HEK293 (cell line): ENCODE results near the gene NOLC1.

Experiments used
- CTCF ChIA-PET: fragments of 350-600 bp; formaldehyde crosslinking; extraction: SDS; loops from one replicate; lab custom pipeline; 2021; ENCODE audit warnings: antibody characterized with exemption; lab: Yijun Ruan, JAX
- POLR2A ChIA-PET: fragments of 300-600 bp; formaldehyde crosslinking; extraction: SDS; loops from one replicate; lab custom pipeline; 2020; ENCODE audit warnings: antibody characterized with exemption, inconsistent platforms; lab: Yijun Ruan, JAX
- H3K27ac ChIP-seq: fragments of 200-500 bp; sonication (Bioruptor generic); 2 replicates; pipeline ENCODE4 v1.5.1; 2014; ENCODE audit warnings: low read depth, low read length, control low read depth, inconsistent platforms; ENCODE audit errors: extremely low read depth
- H3K36me3 ChIP-seq, 2 experiments: fragments of 200-500 bp in 1 of 2; sonication (Bioruptor generic) in 1 of 2; 1 replicate in 1 of 2; 2 replicates in 1 of 2; pipeline ENCODE4 v1.5.1; 2014 to 2017; ENCODE audit warnings: inconsistent platforms in 2 of 2, low read length in 2 of 2; ENCODE audit not compliant: control insufficient read depth in 2 of 2, insufficient read depth in 1 of 2
- H3K4me1 ChIP-seq: fragments of 200-500 bp; sonication (Bioruptor generic); 2 replicates; pipeline ENCODE4 v1.5.1; 2014; ENCODE audit warnings: mild to moderate bottlenecking, low read length, inconsistent platforms; ENCODE audit not compliant: control insufficient read depth, insufficient read depth
- H3K4me3 ChIP-seq: 2 replicates; pipeline ENCODE4 v1.5.1; 2011; ENCODE audit warnings: low read depth, mild to moderate bottlenecking, control low read depth, low read length, moderate library complexity
- H3K9me3 ChIP-seq: fragments of 200-500 bp; sonication (Bioruptor generic); 2 replicates; pipeline ENCODE4 v1.5.1; 2014; ENCODE audit warnings: low read depth, low read length, inconsistent platforms; ENCODE audit not compliant: control insufficient read depth, insufficient read depth
- FEZF1 ChIP-seq: fragments of 450-650 bp; formaldehyde crosslinking; IDR thresholded peaks from 2 replicates; pipeline ENCODE4 v1.5.1; 2016; ENCODE audit warnings: missing biosample characterization, missing genetic modification characterization
- GFI1B ChIP-seq: fragments of 450-650 bp; formaldehyde crosslinking; IDR thresholded peaks from 2 replicates; pipeline ENCODE4 v1.5.1; 2016; ENCODE audit warnings: missing biosample characterization, missing genetic modification characterization
- IKZF3 ChIP-seq: fragments of 450-650 bp; IDR thresholded peaks from 2 replicates; pipeline ENCODE4 v1.5.0; 2018; ENCODE audit warnings: missing biosample characterization, mild to moderate bottlenecking, missing genetic modification characterization, moderate library complexity
- KLF1 ChIP-seq: fragments of 450-650 bp; formaldehyde crosslinking; IDR thresholded peaks from 2 replicates; pipeline ENCODE4 v1.5.1; 2016; ENCODE audit warnings: missing biosample characterization, missing genetic modification characterization
- KLF7 ChIP-seq: fragments of 450-650 bp; formaldehyde crosslinking; IDR thresholded peaks from 2 replicates; pipeline ENCODE4 v1.5.1; 2016; ENCODE audit warnings: missing biosample characterization, missing genetic modification characterization, borderline replicate concordance
- REPIN1 ChIP-seq: fragments of 450-650 bp; formaldehyde crosslinking; IDR thresholded peaks from 2 replicates; pipeline ENCODE4 v1.5.1; 2017; ENCODE audit warnings: missing biosample characterization, missing genetic modification characterization, low read depth
- YY2 ChIP-seq: fragments of 450-650 bp; formaldehyde crosslinking; IDR thresholded peaks from 2 replicates; pipeline ENCODE4 v1.5.1; 2016; ENCODE audit warnings: missing biosample characterization, missing genetic modification characterization
- ZNF184 ChIP-seq: fragments of 450-650 bp; IDR thresholded peaks from 2 replicates; pipeline ENCODE4 v1.5.1; 2018; ENCODE audit warnings: missing biosample characterization, mild to moderate bottlenecking, missing genetic modification characterization
- ZNF202 ChIP-seq: fragments of 450-650 bp; formaldehyde crosslinking; IDR thresholded peaks from 2 replicates; pipeline ENCODE4 v1.5.1; 2016; ENCODE audit warnings: missing biosample characterization, missing genetic modification characterization, borderline replicate concordance
- ZNF266 ChIP-seq: fragments of 450-650 bp; formaldehyde crosslinking; IDR thresholded peaks from 2 replicates; pipeline ENCODE4 v1.5.1; 2016; ENCODE audit warnings: missing biosample characterization, missing genetic modification characterization, low read depth
- ZNF302 ChIP-seq: fragments of 450-650 bp; formaldehyde crosslinking; IDR thresholded peaks from 2 replicates; pipeline ENCODE4 v1.5.1; 2016; ENCODE audit warnings: missing biosample characterization, missing genetic modification characterization, low read depth
- ZNF529 ChIP-seq: fragments of 450-650 bp; formaldehyde crosslinking; IDR thresholded peaks from 2 replicates; pipeline ENCODE4 v1.5.1; 2017; ENCODE audit warnings: missing genetic modification characterization, missing biosample characterization; ENCODE audit not compliant: insufficient replicate concordance
- ZNF544 ChIP-seq: fragments of 450-650 bp; formaldehyde crosslinking; IDR thresholded peaks from 2 replicates; pipeline ENCODE4 v1.5.0; 2017; ENCODE audit warnings: missing biosample characterization, missing genetic modification characterization
- ZNF596 ChIP-seq: fragments of 450-650 bp; IDR thresholded peaks from 2 replicates; pipeline ENCODE4 v1.5.0; 2018; ENCODE audit warnings: missing biosample characterization, mild to moderate bottlenecking, missing genetic modification characterization, moderate library complexity
- ZNF600 ChIP-seq: fragments of 450-650 bp; formaldehyde crosslinking; IDR thresholded peaks from 2 replicates; pipeline ENCODE4 v1.5.1; 2016; ENCODE audit warnings: missing biosample characterization, missing genetic modification characterization
- TF ChIP-seq, protein P1 (sequence below): fragments of 450-650 bp; formaldehyde crosslinking; IDR thresholded peaks from 2 replicates; pipeline ENCODE4 v1.5.1; 2016; ENCODE audit warnings: missing biosample characterization, missing genetic modification characterization
- TF ChIP-seq, protein P2 (sequence below): fragments of 450-650 bp; formaldehyde crosslinking; IDR thresholded peaks from 2 replicates; pipeline ENCODE4 v1.5.1; 2016; ENCODE audit warnings: missing biosample characterization, missing genetic modification characterization
- TF ChIP-seq, protein P3 (sequence below): fragments of 450-650 bp; formaldehyde crosslinking; IDR thresholded peaks from 2 replicates; pipeline ENCODE4 v1.5.1; 2016; ENCODE audit warnings: missing biosample characterization, missing genetic modification characterization
- TF ChIP-seq, protein P4 (sequence below): fragments of 450-650 bp; formaldehyde crosslinking; IDR thresholded peaks from 2 replicates; pipeline ENCODE4 v1.5.0; 2017; ENCODE audit warnings: missing biosample characterization, missing genetic modification characterization, borderline replicate concordance
- TF ChIP-seq, protein P5 (sequence below): fragments of 450-650 bp; formaldehyde crosslinking; conservative IDR thresholded peaks from 2 replicates; pipeline ENCODE4 v1.5.1; 2016; ENCODE audit warnings: low read depth, missing biosample characterization, missing genetic modification characterization

The NOLC1 gene

DNA sequence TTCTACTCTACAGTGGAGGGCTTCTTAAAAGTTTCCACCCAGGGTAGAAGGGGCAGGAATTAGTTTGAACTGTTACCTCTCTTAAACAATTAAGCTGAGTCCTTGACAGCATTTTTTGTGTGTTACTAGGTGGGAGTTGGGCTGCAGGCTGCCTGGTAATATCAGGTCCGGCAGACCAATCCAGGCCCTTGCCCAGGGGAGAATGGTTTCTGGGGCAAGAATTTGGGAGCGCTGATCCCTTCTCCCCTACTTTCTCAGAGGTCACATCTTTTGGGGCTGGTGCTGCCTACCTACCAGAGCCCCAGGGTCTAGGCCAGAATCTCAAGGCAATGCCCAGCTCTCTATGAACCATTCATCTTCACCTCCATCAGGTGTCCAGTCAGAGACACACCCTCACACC, 17.8 kb upstream of the NOLC1 start:
- TF ChIP-seq, protein P1, sequence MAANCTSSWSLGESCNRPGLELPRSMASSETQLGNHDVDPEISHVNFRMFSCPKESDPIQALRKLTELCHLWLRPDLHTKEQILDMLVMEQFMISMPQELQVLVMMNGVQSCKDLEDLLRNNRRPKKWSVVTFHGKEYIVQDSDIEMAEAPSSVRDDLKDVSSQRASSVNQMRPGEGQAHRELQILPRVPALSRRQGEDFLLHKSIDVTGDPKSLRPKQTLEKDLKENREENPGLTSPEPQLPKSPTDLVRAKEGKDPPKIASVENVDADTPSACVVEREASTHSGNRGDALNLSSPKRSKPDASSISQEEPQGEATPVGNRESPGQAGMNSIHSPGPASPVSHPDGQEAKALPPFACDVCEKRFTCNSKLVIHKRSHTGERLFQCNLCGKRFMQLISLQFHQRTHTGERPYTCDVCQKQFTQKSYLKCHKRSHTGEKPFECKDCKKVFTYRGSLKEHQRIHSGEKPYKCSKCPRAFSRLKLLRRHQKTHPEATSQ (tag by site-specific recombination): no peak
- no peak for TF ChIP-seq ZNF202
- peak overlapping the region; percentile 93 for H3K4me3 ChIP-seq
- CTCF ChIA-PET: interaction anchor here (1.0 to 1.5 kb wide), 2 partner anchors 33 to 265 kb away, joined by 3 to 4 read pairs; no protein-coding TSS in a partner anchor
- peaks cover 22% of the 10 kb centered on the region for H3K4me1 ChIP-seq
- H3K36me3 ChIP-seq: peaks cover 4 to 24% of the 10 kb centered on the region in 2 experiments
- no peaks in the 10 kb centered on the region for H3K9me3 ChIP-seq
- H3K27ac ChIP-seq: no peak overlapping the region; the same call in 1 of the 2 replicates
- POLR2A ChIA-PET: interaction anchor here (0.5 to 0.6 kb wide), 2 partner anchors 10 to 11 kb away, joined by 3 to 4 read pairs; no protein-coding TSS in a partner anchor

DNA sequence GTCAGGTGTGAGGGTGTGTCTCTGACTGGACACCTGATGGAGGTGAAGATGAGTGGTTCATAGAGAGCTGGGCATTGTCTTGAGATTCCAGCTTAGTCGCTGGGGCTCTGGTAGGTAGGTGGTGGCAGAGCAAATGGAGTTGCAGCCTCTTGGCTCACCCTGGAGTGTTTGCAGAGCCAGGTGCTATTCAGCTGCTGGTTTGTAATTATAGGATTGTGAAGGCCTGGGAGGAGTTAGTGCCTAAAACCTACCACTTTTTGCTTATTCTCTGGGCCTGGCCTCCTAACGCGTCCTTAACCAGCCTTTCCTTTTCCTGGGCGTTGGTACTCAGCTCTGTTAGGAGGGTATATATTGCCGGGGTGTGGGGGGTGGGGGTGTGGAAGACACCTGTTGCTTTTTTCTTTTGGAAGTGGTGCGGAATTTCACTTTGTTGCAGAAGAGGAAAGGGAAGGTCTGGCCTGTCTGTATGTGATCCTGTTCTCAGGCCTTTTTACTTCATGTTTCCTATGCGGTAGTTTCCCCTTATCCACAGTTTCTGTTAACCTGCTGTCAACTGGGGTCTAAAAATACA, 16.1 kb upstream of the NOLC1 start:
- POLR2A ChIA-PET: no interaction called here
- Histone ChIP-seq H3K27ac (peak overlapping the region; percentile 20; the same call in 1 of the 2 replicates), H3K4me1 (peaks cover 22% of the 10 kb centered on the region), H3K4me3 (no peak overlapping the region), H3K36me3 (peaks cover 4 to 41% of the 10 kb centered on the region in 2 experiments), H3K9me3 (no peaks in the 10 kb centered on the region)
- CTCF ChIA-PET: interaction anchor here (0.6 to 1.0 kb wide), 4 partner anchors 33 to 1201 kb away, joined by 3 read pairs; no protein-coding TSS in a partner anchor
- TF ChIP-seq, protein P2, sequence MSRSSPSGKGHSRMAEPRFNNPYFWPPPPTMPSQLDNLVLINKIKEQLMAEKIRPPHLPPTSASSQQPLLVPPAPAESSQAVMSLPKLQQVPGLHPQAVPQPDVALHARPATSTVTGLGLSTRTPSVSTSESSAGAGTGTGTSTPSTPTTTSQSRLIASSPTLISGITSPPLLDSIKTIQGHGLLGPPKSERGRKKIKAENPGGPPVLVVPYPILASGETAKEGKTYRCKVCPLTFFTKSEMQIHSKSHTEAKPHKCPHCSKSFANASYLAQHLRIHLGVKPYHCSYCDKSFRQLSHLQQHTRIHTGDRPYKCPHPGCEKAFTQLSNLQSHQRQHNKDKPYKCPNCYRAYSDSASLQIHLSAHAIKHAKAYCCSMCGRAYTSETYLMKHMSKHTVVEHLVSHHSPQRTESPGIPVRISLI (tag by site-specific recombination): no peak
- TF ChIP-seq KLF1 (tag by site-specific recombination) (0 out of 2 replicates have a peak, but pooled peaks have one; percentile 23), REPIN1 (tag by site-specific recombination) (no peak), ZNF596 (no peak), ZNF544 (no peak), IKZF3 (tag by site-specific recombination) (no peak), ZNF184 (tag by site-specific recombination) (no peak), YY2 (no peak), ZNF600 (peak; percentile 81; the same call in 1 of the 2 replicates), ZNF266 (tag by site-specific recombination) (no peak), GFI1B (tag by site-specific recombination) (no peak), ZNF302 (tag by site-specific recombination) (no peak), ZNF529 (tag by site-specific recombination) (no peak), KLF7 (tag by site-specific recombination) (no peak), FEZF1 (tag by site-specific recombination) (no peak)
- TF ChIP-seq, protein P3, sequence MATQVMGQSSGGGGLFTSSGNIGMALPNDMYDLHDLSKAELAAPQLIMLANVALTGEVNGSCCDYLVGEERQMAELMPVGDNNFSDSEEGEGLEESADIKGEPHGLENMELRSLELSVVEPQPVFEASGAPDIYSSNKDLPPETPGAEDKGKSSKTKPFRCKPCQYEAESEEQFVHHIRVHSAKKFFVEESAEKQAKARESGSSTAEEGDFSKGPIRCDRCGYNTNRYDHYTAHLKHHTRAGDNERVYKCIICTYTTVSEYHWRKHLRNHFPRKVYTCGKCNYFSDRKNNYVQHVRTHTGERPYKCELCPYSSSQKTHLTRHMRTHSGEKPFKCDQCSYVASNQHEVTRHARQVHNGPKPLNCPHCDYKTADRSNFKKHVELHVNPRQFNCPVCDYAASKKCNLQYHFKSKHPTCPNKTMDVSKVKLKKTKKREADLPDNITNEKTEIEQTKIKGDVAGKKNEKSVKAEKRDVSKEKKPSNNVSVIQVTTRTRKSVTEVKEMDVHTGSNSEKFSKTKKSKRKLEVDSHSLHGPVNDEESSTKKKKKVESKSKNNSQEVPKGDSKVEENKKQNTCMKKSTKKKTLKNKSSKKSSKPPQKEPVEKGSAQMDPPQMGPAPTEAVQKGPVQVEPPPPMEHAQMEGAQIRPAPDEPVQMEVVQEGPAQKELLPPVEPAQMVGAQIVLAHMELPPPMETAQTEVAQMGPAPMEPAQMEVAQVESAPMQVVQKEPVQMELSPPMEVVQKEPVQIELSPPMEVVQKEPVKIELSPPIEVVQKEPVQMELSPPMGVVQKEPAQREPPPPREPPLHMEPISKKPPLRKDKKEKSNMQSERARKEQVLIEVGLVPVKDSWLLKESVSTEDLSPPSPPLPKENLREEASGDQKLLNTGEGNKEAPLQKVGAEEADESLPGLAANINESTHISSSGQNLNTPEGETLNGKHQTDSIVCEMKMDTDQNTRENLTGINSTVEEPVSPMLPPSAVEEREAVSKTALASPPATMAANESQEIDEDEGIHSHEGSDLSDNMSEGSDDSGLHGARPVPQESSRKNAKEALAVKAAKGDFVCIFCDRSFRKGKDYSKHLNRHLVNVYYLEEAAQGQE (tag by site-specific recombination): no peak
- TF ChIP-seq, protein P4, sequence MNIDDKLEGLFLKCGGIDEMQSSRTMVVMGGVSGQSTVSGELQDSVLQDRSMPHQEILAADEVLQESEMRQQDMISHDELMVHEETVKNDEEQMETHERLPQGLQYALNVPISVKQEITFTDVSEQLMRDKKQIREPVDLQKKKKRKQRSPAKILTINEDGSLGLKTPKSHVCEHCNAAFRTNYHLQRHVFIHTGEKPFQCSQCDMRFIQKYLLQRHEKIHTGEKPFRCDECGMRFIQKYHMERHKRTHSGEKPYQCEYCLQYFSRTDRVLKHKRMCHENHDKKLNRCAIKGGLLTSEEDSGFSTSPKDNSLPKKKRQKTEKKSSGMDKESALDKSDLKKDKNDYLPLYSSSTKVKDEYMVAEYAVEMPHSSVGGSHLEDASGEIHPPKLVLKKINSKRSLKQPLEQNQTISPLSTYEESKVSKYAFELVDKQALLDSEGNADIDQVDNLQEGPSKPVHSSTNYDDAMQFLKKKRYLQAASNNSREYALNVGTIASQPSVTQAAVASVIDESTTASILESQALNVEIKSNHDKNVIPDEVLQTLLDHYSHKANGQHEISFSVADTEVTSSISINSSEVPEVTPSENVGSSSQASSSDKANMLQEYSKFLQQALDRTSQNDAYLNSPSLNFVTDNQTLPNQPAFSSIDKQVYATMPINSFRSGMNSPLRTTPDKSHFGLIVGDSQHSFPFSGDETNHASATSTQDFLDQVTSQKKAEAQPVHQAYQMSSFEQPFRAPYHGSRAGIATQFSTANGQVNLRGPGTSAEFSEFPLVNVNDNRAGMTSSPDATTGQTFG (tag by site-specific recombination): no peak
- TF ChIP-seq, protein P5, sequence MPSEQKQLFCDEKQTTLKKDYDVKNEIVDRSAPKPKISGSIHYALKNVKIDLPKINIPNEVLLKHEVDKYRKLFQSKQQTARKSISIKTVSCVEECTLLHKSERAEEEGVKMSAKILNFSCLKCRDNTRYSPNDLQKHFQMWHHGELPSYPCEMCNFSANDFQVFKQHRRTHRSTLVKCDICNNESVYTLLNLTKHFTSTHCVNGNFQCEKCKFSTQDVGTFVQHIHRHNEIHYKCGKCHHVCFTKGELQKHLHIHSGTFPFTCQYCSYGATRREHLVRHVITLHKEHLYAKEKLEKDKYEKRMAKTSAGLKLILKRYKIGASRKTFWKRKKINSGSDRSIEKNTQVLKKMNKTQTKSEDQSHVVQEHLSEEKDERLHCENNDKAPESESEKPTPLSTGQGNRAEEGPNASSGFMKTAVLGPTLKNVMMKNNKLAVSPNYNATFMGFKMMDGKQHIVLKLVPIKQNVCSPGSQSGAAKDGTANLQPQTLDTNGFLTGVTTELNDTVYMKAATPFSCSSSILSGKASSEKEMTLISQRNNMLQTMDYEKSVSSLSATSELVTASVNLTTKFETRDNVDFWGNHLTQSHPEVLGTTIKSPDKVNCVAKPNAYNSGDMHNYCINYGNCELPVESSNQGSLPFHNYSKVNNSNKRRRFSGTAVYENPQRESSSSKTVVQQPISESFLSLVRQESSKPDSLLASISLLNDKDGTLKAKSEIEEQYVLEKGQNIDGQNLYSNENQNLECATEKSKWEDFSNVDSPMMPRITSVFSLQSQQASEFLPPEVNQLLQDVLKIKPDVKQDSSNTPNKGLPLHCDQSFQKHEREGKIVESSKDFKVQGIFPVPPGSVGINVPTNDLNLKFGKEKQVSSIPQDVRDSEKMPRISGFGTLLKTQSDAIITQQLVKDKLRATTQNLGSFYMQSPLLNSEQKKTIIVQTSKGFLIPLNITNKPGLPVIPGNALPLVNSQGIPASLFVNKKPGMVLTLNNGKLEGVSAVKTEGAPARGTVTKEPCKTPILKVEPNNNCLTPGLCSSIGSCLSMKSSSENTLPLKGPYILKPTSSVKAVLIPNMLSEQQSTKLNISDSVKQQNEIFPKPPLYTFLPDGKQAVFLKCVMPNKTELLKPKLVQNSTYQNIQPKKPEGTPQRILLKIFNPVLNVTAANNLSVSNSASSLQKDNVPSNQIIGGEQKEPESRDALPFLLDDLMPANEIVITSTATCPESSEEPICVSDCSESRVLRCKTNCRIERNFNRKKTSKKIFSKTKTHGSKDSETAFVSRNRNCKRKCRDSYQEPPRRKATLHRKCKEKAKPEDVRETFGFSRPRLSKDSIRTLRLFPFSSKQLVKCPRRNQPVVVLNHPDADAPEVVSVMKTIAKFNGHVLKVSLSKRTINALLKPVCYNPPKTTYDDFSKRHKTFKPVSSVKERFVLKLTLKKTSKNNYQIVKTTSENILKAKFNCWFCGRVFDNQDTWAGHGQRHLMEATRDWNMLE (tag by site-specific recombination): no peak
